Stomach (tissue), 4 donors: ENCODE data around the gene MLXIPL.

Experiments used
- CTCF ChIP-seq, 7 experiments: fragments of 450-650 bp in 4 of 7; fragments of 200-600 bp in 3 of 7; sonication (generic) in 3 of 7; IDR thresholded peaks; one replicate each; pipeline ENCODE4 v1.5.1; 2016 to 2019; ENCODE audit warnings: antibody characterized with exemption in 7 of 7, control low read depth in 2 of 7, mild to moderate bottlenecking in 1 of 7
- EP300 ChIP-seq: sonication (generic); formaldehyde crosslinking; IDR thresholded peaks from one replicate; pipeline ENCODE4 v1.6.1; 2017; ENCODE audit warnings: antibody characterized with exemption
- POLR2A ChIP-seq, 4 donors: fragments of 450-650 bp; IDR thresholded peaks; one replicate each; pipeline ENCODE4 v1.6.1; 2016; ENCODE audit warnings: antibody characterized with exemption in 4 of 4, control low read depth in 2 of 4, mild to moderate bottlenecking in 1 of 4, moderate library complexity in 1 of 4
- POLR2AphosphoS5 ChIP-seq, 3 donors: sonication (generic); formaldehyde crosslinking; IDR thresholded peaks; one replicate each; pipeline ENCODE4 v1.6.1; 2016; ENCODE audit warnings: antibody characterized with exemption in 3 of 3

- no peak for TF ChIP-seq POLR2A (IDR thresholded peaks at IDR 0.05)
- no peak for TF ChIP-seq CTCF (IDR thresholded peaks at IDR 0.05)
- TF ChIP-seq POLR2AphosphoS5 (IDR thresholded peaks at IDR 0.05) = no peak
- no peak for TF ChIP-seq EP300
Measured at GRCh38 chr7:73569042-73569608, 55.2 kb downstream of the MLXIPL start.
